Hematopoietic multipotent progenitor cell (in vitro differentiated cells): ENCODE data around the gene OGDH. TPM values are rescaled to one million over a fixed set of nuclear protein-coding genes. Genes with fewer than 3 reads are reported as not detected.
A peak's percentile ranks its signal among the peaks of the same experiment; 100 is the strongest.

ENCODE experiments used
- DNase-seq, 3 donors: peaks; one replicate each; pipeline ENCODE4 v3.0.0-alpha.2; 2011 to 2015; ENCODE audit warnings: low read depth in 2 of 3, low spot score in 2 of 3
- total RNA-seq: library from RNA; depleted of rRNA; stranded (reverse); fragments of >200 nt; gene quantifications from one replicate; pipeline ENCODE4 v1.2.3, GENCODE V29; 2012

The OGDH gene
- total RNA-seq, 1 donor: 97.8 TPM

DNA sequence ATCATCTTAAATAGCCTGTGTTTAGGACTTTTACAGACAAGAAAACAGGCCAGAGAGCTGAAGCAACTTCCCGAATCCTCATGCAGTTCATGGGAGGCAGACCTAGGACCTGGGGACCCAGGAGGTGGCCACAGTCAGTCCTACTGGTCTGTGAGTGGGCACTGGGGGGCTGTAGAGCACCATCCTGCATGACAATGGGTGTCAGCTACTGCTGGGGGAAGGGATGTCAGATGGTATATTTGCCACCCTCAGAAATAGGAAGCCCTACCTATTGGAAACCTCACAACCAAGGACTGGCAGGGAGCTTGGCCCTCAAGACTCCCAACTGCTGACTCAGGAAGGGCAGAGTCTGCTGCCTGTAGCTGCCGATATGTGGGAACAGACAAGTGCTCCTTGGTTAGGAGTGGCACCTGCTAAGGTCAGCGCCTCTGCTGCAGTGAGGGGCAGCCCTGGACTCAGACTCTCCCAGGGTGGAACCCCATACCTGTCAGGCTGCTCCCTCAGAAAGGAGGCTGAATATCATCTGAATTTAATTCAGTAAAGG is 29.7 kb downstream of the OGDH start:
- DNase-seq: no peak

DNA sequence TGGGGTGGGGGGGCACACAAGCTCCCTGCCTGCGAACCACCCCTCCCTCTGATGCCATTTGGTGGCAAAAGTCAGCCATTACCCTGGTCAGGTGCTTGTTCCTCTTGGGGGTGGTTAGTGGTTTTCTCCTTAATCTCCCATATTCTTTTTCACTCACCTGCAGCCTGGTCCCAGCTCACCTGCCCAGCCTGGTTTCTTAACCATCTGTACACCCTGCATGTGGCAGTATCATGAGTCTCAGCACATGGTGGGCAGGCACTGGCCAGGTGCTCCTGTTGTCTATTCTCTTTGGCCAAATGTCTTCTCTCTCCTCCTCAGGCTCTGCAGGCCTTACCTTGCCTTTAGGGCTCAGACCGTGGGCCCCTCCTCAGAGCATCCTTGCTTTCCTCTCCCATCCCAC is 30.5 kb downstream of the OGDH start:
- DNase-seq: no peak

DNA sequence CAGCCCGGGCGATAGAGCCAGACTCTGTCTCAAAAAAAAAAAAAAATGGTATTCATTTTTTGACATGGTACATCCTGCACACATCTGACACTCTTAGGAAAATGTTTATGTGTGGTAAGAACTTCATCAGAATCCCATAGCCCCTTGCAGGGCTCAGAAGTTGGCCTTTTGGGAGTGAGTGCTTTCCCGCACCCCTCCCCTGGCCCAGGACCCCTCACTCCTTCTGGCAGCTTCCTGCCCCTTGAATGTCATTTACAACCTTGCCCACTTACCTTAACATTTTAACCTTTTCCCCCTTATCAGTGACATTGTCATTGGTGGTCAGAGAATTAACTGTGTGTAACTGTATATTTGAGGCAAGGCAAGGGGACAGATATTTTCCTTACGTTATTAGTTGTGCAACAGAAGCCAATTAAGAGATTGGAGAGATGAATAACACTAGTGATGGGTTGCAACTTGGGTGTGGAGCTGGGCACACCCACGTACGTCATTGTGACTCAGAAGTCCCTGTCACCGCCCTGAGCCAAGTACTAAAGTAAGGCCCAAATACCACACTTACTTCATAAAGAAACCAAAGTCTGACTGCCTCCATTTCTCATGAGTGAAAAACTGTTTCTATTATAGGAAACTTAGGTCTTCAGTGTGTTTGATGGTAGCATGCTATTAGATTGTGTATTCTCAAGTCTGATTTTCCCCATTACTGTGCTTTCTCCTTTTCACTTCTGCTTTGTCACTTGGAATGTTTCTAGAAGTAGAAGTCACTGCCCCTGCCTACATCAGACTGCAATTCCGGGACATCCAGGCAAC is 31.6 kb downstream of the OGDH start:
- peak in 2 of 3 donors; percentile 26 to 61 for DNase-seq

DNA sequence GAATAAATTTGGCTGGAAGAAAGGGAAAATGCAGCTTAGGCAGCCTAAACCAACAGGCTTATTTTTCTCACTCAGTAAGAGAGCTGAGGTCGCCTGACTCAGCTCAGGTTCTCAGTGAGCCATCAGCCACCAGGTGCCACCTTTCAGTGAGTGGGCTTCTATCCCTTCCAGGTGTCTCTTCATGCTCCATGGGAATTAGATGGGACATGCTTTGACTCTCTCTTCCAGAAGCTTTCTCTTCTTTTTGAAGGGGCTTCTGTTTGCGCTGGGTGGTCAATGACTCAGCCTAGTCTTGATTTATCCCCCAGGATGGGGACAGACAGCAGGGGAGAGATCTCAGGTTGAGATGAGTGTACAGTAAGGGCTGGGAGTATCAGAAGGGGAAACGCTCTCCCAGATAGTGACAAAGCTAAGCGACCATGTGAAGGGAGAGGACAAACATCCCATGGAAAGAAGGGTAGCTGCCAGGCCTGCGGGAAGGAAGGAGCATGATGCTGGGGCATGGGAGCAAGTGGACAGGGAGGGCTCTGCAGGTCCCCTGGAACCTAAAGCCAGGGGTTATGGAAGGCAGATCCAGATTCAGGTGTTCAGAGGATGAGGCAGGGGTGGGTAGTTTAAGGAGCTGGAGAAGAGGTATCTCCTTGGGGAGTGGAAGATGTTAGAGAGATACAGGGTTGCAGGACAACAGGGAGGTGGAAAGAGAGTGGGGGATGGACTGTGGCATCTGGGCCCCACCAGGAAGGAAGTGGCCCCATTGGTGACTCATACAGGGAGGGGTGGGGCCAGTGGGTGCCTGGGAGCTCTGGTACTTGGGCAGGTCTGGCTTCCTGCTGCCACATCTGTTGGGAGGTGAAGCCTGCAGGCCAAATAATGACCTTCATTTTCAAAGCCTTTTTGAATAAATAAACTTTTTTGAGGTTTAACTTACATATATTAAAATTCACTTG is 32.5 kb downstream of the OGDH start:
- DNase-seq: peak in 2 of 3 donors; percentile 88 to 90

DNA sequence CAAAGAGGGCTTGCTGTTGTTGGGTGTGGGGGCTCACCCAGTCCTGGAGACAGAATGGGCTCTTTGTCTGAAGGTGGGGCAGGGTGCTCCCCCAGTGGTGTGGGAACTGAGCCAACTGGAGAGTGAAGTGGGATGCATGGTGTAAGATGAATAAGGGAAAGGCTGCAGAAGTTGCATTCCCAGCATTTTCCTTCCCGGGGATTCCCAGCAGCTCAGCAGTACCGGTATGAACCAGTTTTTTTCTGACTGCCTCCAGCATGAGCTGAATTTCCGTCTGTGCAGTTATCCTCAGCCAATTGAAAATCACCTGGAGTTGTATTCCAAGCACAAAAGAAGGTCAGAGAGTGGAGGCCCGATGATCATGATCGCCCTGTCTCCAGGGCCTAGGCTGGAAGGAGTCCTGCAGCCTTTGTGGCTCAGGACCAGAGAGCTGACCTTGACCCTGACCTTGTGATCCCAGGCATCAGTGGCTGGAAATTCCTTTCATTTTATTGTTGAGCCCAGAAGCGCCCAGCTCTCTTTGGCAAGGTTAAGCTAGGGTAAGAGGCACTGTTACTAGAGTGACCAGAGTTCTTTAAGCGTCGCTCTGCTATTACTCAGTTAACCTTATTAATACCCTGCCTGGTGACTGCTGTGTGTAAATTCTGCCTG is 33.4 kb downstream of the OGDH start:
- peak in 1 of 3 donors; percentile 11 for DNase-seq

DNA sequence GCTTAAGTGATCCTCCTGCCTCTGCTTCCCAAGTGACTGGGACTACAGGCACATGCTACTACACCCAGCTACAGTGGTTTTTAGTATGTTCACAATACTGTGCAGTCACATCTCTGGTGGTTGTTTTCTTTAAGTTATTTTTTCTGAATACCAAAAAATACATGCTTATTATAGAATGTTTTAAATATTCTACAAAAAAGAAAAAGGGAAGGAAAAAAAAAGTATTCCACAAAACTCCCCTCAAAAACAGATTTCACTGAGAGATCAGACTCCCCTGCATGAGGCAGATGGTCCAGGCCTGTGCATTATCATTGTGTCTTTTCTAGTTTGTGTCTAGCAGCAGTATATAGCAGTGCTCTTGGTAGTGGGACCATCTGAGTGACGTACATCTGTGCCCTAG is 36.8 kb downstream of the OGDH start:
- no peak for DNase-seq

DNA sequence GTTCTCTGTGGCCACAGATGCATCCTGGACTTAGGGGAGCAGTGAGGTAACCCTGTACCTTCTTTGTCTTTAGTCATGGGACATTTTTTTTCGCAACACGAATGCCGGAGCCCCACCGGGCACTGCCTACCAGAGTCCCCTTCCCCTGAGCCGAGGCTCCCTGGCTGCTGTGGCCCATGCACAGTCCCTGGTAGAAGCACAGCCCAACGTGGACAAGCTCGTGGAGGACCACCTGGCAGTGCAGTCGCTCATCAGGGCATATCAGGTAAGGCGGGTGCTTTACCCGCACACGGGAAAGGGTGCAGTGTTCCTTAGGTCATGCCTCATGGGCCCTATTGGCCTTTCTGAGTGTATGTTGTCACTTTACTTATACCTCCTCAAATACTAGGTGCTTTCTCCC is 38.8 kb downstream of the OGDH start:
- DNase-seq: no peak

DNA sequence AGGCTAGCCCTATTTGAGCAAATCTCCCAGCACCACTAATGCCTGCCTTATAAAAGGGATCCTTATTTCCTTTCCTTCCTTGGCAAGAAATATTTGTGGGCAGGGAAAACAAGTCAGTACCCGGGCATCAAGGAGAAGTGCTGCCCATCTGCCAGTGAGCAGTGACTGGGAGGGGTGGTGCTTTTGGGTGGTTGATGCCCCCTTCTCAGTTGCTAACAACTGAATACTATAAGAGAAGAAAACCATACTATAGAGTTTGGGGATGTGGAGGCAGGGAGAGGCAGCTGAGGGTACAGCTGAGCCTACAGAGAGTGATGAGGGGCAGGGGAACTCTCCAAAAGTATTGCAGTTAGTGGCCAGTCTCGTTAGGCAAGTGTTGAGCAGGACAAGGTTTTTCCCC is 39.3 kb downstream of the OGDH start:
- no peak for DNase-seq

DNA sequence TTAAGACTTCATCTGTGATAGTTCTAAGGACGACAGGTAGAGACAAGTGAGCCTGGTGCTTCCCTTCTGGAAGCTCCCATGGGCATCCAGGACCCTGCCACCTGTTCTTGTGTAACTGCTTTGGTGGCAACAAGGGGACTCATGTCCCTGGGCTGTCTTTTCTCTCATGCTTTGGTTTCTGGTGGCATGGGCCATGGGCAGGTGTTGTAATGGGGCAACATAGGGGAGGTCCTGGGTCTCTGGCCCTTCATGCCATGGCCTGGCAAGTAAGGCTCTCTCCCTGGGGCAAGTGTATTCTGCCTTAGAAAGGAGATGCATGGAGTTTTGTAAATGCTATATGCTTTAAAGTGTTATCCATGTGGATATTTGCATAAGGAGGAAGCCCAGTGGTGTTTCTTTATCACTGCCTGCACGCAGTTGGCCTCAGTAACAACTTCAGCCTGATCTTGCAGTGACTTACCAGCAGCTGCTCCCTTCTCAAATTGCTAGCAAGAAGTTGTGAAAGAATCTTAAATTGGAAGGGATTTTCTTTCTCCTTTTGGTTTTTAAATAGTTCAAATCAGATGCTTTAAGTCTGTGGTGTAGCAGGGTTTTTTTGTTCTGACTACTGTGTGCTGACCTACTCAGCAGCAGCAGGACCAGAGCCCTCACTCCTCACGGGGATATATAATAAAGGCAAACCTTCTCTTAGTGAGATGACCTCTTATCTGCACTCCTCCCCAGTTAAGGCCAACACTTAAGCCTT is 39.9 kb downstream of the OGDH start:
- DNase-seq: no peak

DNA sequence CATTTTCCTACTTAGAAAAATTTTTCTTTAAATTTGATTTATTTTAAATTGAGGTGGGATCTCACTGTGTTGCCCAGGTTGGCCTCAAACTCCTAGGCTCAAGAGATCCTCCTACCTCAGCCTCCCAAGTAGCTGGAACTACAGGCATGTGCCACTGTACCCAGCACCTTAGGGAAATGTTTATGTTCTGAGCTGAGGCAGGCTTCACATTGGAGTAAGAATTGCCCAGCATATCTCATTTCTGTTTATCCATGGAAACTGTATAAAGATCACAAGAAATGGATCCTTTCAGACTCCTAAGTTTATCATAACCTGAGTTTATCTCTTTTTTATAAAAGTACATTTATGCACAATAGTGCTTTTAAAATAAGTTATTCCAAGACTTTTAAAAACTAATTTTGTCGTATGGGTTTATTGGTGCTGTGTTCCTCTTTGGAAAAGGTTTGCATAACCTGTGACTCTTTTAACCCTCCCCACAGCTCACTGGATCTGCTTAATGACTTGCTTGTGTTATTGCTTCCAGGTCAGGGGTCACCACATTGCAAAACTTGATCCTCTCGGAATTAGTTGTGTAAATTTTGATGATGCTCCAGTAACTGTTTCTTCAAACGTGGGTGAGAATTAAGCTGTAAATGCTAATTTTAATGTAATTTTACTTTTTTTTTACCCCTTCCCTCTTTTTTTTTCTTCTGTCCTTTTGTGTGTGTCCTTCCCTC is 40.7 kb downstream of the OGDH start:
- DNase-seq: no peak

DNA sequence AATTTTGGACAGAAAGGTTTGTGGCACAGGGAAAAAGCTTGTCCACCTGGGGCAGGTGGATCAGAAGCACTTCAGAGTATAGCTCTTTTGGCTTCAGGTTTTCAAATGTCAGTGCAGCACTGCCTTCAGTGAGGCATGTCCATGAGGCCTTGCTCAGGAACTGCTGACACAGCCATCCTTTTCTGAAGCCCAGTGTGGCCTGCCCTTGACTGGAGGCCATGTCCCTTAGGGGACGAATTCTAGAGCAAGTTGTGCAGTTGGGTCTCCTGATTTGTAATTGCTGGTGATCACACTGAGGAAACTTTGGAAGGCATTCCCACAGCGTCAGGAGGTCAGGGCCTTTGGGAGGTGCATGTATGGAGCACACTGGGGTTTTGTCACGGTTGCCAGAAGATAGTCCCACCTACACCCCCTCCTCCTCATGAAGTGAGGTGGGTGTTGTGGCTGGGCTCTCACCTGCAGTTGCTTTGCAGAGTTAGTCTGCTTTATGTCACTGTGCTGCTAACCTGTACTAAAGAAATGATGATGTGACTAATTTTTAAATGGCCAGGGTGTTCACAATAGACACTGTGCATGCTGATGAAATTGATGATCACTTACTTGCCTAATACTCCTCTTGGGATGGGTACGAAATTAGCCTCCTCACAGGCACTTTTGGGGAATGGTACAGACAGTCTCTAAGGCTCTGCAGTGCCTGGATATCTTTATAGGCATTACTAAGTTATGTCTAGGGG is 41.7 kb downstream of the OGDH start:
- DNase-seq: no peak

DNA sequence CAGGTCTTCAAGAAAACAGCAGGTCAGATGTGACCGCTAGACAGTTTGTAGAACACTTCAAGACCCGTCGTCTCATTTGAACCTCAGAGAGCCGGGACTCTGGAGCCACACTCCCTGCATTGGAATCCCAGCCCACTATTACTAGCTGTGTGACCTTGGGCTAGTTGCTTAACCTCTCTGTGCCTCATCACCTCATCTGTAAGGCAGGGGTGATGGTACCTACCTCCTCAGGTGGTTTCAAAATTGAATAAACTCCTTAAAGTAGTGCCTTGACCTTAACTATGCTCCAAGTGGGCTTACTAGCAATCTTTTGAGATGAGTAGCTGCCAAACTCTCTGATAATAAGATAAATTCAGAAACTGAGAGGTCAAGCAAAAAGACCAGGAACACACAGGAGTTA is 43.8 kb downstream of the OGDH start:
- no peak for DNase-seq

DNA sequence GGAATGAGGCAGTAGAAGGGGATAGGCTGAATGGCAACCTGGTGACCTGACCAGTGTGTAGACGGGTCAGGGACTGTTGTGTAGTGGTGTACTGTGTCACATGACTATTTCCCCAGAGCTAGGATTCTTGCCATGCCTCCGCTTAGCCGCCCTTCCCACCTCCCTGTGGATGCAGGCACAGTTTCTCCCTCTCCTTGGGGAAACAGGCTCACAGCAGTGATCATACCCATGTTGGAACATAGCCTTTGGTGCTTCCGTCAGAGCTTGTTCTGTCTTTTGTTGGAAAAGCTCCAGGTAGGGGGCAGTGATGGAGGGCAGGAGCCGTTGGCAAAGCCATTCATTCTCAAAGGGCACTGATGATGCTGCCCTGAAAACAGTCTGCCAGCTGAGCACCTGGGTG is 44.3 kb downstream of the OGDH start:
- no peak for DNase-seq

DNA sequence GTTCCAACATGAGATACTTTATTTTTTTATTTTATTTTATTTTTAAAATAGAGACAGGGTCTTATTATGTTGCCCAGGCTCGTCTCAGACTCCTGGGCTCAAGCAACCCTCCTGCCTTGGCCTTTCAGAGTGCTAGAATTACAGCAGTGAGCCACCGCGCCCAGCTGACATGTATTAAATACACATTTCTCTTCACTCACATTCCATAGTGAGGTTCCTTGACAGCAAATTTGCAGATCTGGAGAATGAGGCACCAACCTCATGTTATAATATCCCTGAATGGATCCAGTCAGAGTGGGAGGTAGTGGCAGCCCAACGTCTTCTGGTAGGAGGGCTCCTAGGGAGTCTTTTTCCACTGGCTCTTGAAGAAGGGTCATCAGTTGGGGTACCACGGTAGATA is 46.1 kb downstream of the OGDH start:
- no peak for DNase-seq

DNA sequence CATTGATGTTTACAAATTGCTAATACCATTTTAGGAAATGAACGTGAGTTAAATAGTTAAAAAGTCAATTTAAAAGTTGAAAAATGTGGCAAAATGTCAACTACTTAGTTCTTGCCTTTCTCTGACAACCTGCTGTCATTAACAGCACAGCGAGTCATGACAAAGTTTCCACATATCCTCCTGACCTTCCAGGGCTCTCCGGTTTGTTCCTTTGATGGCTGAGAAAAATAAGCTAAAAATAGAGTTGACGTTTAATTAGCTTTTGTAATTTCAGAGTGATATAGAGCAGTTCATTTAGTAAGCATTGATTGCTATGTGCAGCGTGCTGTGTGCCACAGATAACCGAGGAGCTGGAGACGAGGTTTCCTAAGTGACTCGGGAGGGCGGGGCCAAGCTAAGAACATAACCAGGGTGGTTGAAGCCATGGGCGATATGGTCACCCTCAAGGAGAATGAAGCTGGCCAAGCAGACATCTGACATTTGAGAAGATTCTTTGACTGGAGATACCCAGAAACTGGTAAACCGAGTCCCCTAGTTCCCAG is 47.9 kb downstream of the OGDH start:
- no peak for DNase-seq

DNA sequence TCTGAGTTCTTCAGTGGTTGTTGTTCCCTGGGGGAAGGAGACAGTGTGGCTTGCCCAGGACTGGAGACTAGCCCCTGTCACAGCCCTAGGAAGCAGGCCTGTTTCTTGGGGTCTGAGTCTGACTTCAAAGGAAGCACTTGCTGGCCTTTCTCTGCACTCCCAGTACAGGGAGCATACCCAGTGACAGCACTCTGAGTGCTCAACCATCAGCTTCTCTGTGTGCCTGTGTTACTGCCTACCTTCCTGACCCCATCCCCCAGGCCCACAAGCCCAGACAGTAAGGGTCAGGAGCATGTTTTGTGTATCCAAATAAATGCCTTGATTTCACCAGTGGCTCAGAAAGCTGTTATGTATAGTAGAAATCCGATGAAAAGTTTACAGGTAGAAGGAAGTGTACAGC is 48.9 kb downstream of the OGDH start:
- DNase-seq: no peak

DNA sequence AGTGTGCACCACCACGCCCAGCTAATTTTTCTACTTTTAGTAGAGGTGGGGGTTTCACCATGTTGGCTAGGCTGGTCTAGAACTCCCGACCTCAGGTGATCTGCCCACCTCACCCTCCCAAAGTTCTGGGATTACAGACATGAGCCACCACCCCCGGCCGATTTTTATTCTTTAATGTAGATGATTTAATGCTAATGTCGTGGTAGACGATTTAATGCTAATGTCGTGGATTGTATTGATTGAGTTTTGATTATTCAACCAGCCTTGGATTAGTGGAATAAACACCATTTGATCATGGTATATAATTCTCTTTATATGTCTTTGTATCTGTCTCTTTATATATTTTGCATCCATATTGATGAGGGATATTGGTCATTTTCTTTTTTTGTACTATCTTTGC is 52.6 kb downstream of the OGDH start:
- no peak for DNase-seq

DNA sequence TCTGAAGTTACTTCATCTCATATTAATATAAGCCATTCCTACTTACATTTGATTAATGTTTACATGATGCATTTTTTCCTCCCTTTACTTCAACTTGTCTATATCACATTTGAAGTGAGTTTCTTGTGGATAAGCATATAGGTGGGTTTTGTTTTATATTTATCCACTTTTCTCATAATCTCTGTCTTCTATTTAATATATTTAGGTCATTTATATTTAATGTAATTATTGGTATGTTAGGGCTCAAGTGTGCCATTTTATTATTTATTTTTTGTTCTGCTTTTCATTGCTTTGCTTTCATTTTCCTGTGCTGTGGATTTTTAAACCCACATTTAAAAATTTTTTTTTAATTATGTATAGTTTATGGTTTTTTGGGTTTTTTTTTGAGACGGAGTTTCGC is 54.8 kb downstream of the OGDH start:
- no peak for DNase-seq
